GM12892 (cell line): Measurements from ENCODE around the gene ZSCAN2.

ENCODE experiments used
- POLR2A ChIP-seq: IDR thresholded peaks from 2 replicates; pipeline ENCODE4 v1.6.1; 2011; ENCODE audit warnings: low read depth, low read length, control low read depth
- POLR2AphosphoS5 ChIP-seq: IDR thresholded peaks from 2 replicates; pipeline ENCODE4 v1.6.1; 2011; ENCODE audit warnings: low read depth, low read length, control low read depth

DNA sequence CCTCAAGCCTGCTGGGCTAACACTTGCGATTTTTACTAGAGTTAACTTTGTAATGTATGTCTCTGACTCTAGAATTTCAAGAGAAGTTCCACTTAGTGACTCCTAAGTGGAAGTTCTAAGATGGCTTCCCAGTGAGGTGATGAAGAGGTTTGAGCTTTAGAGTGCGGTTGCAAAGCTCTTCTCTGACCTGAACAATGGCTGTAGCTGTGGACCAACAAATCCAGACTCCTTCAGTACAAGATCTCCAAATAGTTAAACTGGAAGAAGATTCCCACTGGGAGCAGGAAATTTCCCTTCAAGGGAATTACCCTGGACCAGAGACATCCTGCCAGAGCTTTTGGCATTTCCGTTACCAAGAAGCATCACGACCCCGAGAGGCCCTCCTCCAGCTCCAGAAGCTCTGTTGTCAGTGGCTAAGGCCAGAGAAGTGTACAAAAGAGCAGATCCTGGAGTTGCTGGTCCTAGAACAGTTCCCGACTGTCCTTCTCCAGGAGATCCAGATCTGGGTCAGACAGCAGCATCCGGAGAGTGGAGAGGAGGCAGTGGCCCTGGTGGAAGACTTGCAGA, 31.0 kb downstream of the ZSCAN2 start:
- TF ChIP-seq POLR2A (no peak; the same call in 1 of the 2 replicates), POLR2AphosphoS5 (no peak)
